GM19452 (cell line): Measurements from ENCODE around the gene ERI3.

ENCODE experiments used
- ATAC-seq: cut with Tn5 transposase; IDR thresholded peaks from one replicate; pipeline ENCODE4 v1.9.1; 2021; ENCODE audit not compliant: unreplicated experiment

ERI3 gene

DNA sequence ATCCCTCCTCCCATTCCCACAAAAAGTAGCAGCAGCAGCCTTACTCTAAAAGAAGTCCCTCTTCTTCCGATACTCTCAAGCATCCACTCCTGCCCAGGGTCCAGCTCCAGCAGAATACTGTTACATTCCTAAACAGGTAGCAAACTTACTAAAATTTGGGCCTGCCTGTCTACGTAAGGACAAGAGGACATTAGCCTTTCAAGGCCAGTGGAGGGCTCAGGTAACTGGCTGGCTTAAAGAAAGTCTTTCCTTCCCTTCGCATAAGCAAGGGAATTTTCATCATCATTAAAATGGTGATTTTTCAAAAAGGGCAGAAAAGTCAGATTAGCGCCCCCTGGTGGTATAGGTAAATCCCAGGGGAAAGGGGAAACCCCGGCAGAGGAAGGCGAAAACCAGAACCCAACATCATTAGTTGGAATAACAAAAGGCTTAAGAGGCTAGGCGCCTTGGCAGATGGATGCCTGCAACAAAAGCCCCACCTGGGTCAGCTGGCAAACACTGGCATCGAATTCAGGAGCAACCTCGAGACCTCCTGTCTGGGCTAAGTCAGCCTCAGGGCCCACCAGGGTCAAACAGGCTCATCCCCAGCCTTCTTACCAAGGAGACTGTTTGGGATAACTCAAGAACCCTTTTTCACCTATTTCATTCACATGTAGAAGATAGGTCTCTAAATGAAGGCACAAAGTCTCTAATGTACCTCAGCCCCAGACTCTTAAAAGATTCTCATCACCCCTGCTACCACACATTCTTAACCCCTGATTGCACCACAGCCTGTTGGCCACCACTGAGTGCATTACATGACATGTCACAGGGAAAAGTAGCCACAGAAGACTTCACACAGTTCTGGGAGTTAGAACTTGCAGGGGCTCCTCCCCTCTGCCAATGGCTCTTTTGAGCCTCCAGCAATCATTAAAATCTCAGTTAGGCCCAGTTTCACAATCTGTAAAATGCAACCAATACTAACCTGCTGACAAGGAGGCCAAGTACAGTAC lies 36.7 kb downstream of the ERI3 start:
- ATAC-seq, result no peak

DNA sequence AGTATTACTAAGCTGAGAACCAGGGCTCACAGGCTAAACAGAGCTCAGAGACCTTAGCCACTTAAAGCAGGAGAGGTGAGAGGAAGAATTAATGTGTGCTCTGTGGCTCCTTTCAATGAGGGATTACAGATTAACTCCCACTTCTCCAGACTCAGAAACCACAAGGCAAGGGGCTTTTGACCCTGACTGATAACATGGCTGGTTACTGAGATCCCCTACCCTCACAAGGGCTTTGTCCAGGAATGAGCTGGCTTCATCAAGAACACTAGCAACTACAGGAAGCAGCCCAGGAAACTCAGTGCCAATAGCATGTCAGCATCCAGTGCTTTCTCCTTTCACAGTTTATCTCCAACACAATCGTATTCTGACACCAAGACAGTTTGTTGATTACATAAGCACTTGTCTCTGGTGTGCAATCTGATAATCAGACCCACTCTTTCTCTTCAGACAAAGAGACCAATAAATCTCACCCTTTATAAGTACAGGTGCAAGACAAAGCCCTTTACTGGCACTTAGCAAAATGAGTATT lies 38.8 kb downstream of the ERI3 start:
- ATAC-seq, result no peak

DNA sequence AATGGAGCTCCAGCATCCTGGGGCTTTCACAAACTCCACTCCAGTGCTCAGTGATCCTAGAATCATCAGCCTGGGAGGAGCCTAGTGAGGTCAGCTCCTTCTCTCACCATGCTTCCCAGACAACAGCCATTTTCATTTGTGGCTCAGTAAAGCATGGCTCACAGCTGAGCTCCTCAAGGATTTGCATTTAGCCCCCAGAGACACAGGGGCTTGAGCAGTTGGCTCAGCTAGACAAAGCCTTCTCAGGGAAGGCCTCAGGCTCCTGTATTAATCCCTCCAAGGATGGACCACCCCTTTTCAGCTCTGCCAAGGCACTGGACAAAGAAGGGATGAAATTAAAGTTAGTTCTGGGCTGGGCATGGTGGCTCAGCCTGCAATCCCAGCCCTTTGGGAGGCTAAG lies 39.5 kb downstream of the ERI3 start:
- ATAC-seq, result no peak

DNA sequence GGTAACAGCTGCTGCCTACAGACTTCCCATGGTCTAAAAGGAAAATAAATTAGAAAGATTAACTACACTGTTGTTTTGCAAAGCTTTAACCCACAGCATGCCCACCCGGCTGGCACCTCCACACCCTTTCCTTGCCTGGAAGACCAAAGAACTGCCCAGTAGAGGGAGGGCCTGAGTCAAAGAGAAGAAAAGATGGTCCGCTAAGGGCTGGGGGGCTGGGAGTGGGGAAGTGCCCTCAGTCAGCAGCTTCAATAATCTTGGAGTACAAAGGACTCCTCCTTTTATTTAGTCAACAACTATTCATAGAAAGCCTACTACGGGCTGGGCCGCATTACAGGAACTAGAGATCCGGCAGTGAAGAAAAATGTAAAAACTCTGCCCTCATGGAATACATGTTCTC lies 40.6 kb downstream of the ERI3 start:
- ATAC-seq, result no peak

DNA sequence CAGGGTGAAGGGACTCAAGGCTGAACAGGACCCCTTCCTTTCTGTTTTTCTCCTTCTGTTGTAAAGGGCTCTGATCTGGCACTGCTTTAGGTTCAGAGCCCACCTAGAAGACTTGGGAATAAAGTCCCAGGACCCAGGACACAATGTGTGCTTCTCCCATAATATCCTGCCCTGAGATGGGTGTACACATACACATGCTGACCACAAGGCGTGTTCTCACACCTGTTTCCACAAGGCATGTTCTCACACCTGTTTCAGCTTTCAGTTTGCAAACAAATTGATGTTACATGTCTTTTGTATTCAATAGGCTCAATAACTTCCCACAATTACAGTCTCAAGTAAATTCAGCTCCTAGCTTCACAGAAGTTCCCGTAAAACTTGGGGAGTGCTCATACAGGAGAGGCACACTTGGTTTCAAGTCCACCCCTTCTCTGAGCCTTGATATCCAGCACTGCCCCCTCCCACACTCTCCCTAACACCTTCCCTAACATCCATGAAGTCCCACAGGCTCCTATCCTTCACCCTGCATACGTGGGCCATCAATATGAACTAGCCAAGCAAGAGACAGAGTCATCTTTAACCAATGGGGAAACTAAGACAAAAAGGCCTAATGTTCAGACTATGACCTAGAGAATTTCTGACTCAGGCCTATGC lies 41.7 kb downstream of the ERI3 start:
- ATAC-seq, result no peak

DNA sequence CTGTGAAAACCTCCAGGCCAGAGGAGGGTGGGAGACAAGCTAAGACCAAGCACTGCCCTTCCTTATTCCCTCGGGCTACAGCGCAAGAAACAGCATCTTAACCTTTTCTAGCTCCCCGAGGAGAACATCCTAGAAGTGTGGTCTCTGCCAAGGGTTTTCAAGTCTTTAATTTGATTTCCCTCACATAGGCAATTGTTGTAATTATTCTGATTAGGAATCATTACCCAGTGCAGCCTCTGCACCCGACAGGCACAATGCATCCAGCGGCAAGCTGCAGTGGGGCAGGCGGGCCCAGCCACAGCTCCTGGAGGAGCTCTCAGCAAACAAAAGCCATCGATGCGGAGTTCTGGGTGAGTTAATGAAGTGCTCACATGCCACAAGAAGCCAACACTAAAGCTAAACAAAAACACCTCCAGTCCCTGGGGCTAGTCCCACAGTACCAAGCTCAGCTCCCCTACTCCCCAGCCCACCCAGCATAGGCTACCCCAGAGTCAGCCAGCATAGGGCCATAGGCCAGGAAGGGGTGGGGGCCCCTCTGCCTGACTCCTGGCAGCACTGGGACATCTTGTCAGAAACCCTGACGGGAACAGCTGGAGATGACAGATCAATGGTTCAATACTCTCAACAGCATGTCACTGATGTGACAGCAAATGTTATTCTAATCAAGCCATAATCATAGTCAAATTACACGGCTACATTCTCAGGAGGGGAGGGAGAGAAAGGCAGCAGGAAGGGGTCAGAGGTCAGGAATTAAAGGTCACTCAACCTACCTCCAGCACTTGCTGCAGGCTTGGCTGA lies 42.5 kb downstream of the ERI3 start:
- ATAC-seq, result no peak

DNA sequence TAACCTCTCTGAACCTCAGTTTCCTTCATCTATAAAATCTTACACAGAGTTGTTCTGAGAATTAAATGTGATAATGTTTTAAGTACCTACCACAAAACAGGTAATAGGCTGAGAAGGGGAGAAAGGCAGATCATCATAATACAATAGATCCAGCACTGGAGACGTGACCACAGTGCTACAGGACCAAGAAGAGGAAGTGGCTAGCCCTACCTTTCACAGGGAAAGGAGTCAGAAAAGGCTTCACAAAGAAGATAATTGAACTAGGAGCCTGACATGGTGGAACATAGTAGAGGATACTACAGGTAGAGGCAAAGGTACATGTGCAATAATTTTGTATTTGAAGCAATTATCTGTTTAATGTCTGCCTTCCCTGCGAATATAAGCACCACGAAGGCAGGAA lies 45.1 kb downstream of the ERI3 start:
- no peak for ATAC-seq

DNA sequence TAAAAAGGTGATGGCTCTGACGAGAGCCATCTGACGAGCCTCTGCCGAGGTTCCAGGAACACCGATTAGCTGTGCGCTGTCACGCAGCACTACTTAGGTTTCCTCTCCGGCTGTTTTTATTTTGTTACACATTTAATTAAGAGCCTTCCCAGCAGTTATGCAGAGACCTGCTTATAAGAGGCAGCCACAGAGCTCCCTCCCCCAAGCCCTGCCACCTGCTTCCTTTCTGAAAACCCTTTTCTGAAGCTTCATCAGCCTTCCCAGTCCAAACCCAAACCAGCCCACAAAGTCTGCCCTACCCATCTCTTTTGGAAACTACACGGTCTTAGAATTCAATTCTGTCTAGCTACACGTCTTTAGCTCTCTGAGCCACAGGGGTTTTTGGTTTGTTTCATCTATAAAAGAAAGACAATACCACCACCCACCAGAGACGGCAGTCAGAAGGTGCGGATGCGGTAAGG lies 49.1 kb downstream of the ERI3 start:
- no peak for ATAC-seq

DNA sequence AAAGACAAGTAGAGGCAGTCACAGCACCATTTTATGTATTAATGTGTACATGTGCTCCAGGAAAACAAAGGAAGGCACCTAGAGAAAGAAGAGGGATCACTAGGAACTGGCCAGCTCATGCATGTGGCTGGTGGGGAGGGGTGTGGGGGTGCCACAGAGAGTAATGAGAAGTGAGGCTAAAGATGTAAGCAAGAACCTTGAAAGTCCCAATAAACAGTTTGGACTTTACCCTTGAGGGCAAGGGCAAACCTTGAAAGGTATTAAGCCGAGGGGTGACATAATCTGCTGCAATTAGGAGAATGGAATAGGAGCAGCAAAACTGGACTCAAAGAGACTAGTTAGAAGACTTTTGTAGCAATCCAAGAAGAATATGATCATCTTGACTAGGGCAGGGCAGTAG lies 51.5 kb downstream of the ERI3 start:
- no peak for ATAC-seq

DNA sequence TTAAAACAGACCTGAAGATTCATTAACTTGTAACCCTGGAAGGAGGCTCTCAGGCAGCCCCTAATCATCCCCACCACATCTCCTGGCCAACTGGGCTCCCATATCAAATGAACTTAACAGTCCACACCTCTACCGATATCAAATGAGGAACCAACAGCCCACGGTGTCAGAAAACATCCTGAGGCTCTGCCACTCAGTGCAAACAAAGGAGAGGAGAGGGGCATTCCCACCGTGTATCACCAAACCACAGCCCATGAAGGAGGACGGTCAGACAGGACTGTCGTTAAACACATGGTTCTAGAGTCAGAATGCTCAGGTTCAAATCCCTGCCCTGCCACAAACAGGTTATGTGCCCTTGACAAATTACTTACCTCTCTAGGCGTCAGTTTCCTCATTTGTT lies 52.5 kb downstream of the ERI3 start:
- ATAC-seq, result no peak

DNA sequence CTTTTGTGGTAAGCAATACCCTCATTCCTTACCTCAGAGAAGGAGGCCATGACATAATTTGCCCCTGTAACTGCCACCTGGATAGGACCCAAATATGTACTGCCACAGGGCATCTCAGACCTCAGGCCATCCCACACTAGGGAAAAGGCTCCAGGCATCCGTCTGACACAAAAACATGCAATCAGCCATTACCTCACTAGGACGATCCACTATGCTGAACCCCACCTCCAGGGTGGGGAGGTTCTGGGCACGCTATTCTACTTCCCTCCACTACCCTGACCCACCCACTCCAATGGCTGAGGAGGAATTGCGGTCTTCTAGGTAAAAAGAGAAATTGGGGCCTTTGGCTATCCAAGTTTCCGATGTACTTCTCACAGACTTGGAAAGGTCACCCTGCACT lies 53.6 kb downstream of the ERI3 start:
- ATAC-seq, result no peak

DNA sequence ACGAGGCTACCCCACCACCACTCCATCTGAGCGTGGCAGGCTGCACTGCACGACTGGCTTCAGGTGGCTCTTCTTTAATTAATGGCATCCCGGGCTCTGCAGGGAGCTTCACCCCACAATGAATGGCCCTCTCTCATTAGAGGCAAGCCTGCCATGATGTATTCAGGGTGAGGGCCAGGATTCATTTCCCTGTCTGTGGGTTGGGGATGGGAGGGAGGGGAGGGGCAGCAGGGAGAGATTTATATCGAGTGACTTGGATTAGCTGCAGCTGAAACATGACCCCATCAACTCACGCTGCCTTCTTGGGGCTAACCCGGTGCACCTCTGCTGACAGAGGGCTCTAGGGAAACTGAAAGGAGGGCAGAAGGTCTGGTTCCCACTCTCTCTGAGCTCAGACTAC lies 54.2 kb downstream of the ERI3 start:
- ATAC-seq, result no peak

DNA sequence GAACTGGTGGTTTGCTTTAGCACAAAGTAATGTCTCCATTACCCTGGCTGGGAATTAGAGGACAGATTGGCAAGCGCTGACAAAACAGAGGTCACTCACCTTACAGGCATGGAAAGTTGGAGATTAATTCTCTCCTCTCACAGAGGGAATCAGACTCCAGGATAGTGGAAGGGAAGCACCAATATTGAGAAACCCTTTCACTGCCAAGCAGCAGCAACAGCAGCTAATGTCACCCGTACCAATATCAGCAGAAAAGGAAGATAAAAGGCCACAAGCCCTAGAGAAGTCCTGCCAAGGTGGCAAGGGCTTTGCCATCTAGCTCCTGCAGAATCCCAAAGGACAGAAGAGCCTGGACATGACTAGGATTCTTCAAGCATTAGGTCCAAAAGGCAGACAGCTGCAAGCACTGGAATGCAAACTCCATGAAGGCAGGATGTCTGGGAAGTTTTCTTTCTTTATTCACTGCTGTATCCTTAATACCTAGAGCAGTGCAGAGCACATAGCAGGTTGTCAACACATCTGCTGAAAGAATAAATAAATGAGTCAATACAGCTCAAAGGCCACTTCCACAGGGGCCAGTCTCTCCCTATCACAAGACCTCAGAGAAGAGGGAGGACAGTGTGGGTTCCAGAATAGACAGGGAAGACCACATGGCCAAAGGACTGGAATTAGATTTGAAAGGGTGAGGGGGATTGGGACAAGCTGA lies 57.2 kb downstream of the ERI3 start:
- no peak for ATAC-seq

DNA sequence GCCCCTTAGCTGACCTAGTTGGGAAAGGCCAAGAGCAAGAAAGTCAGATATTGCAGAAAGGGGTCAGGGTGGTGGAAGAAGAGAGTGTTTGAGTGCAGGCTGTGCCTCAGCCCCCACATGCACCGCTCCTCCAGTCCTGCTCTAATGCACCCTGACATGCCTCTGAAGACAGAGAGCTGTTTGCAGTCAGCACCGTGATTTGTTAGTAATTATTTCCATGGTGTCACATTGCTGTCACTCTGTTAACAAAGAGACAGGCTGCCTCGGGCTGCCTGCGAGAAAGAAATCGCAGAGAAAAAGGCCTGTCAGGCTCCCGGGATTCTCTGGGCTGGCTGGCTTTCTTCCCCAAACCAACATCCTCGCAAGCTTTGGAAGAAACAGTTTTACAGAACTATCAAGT lies 58.3 kb downstream of the ERI3 start:
- no peak for ATAC-seq

DNA sequence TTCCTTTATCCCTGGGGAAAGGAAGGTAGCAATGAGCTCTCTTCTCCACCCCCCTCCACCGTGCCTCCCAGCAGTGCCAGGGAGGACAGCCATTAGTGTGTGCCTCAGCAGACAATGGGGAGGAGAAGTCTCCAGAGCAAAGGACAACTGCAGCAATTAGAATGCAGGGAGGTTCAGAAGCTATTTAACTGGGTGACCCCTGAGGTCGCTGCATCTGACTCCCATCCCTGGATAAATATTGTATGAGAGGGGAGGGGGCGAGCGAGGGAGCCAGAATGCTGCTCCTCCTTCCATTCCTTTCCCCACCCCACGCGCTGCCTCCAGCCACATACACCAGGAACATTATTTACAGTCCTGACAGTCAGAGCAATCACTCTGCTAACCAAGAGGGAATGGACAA lies 59.0 kb downstream of the ERI3 start:
- ATAC-seq, result no peak

DNA sequence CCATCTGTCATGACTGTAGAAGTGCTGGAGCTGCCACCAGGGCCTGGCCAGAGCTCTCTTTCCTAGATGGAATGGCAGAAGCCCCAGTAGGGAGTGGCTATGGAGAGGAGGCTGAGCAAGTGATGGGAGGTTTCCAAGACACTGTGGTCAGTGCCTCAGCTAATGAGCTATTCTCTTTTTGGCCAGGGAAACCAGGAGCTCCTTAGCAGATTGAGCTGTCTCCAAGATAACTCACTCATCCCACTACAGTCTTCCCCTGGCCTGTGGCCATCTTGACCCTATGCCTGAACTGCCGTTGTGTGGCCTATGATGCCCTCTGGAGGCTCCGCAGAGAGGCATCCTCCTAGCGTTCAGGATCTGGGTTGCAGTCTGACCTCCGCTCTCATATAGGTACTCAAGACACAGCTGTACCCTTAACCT lies 60.5 kb downstream of the ERI3 start:
- no peak for ATAC-seq

DNA sequence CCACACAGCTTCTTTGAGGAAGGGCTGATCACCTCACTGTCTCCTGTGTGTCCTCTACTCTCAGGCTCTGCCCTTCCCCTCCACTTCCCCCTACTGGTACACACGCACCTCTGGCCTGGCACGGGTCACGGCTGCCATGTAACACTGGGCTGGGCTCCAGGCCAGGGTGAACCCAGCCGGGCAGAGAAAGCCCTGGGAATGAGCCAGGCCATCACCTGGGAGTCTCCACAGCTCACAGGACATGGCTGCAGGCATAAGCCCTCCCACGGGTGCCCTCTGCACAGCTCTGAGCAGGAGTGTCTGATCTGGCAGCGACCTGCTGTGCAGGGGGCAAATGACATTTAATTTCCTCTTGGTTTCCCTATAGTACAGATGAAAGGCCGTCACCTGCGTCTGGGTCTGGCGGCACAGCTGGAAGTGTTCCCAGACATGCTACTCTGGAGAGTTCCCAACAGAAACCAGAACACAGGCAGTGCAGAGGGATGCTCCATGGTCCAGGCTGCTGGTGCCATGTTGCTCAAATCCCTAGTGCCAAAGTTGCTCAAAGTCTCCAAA lies 61.2 kb downstream of the ERI3 start:
- ATAC-seq, result no peak

DNA sequence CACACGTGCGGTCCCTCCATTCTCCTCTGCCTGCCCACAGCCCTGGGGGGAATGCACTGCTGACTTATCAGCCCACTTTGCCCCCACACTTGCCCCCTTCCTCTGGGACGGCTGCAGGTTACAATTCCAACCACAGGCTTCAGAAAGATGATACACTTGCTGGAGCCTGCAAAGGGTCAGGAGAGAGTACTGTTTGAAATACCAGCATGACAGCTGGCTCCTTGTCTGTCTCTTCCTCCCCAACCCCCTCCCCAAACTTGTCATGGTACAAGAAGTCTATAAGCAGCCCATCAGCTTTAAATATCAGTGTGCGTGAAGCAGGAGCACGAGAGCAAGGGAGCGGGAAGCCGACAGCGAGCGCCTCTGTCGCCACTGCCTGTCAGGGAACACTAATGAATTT lies 62.4 kb downstream of the ERI3 start:
- no peak for ATAC-seq

DNA sequence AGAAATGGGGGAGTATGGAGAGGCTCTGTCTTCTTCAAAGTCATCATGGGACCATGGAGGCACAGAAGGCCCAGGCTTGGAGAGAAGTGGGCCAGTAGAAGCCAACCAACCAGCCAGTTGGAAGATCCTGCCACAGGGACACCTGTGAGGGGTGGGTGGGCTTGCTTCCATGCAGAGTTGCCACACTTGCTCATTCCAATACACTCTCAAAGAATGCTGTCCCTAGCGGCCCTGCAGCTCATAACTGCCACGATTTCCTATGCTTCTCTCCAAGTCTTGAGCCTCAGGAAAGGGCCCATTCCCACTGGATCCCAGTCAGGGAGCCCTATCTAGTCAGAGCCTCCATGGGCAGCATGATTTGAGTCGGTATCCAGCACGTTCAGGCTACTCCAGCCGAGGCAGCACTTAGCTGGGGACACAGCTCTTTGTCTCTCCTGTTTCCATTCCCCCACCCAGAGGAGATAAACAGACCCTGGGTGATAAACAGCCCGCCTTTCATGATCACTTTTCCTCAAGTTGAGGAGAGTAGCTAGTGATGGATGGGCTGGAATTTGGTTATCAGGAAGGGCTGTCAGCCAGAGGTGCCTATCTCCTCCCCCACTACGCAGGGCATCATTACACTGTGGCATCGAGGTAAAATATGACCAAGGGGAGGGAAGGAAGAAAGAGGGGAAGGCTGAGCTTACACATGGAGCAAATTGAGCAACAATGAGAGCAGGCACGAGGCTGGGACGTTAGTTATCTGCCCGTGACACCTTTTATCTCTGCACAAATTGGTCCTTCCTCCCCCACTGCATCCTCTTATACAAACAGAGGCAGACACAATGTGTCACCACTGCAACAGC lies 64.6 kb downstream of the ERI3 start:
- ATAC-seq, result no peak
